ENCODE measurements around the gene PLCD1.

DNA sequence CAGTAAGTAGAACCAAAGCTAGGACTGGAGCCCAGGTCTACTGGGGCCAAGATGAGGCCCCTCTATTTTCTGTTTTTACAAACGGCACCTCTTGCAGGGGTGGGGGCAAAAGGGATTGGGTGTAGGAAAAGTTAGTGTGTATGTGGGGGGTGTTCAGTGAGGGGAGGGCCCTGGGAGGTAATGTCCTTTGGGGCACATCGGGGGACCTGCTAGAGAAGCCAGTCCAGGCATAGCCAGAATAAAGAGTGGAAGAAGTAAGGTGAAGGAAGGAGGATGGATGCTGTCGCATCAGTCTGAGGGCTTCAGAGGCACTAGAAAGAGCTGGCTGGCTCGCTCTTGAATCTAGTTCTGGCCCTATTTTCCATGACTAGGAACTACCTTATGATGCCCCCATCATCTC lies 2.6 kb downstream of the PLCD1 start:
- TF ChIP-seq CTCF (CRISPR knock-in tag; IDR thresholded peaks at IDR 0.05): no peak
- TF ChIP-seq FOXJ3 (CRISPR knock-in tag; IDR thresholded peaks at IDR 0.05; ENCODE audit: borderline replicate concordance): no peak
- no peak for TF ChIP-seq POLR2A (IDR thresholded peaks at IDR 0.05; ENCODE audit: insufficient read depth in 1 of 2, low read depth in 2 of 2, low read length in 2 of 2)
- no peak for TF ChIP-seq TAF15 (IDR thresholded peaks at IDR 0.05; ENCODE audit: low read depth, low read length, poor library complexity, severe bottlenecking)
- TF ChIP-seq GABPA (IDR thresholded peaks at IDR 0.05; ENCODE audit: low read depth, low read length): no peak
- TF ChIP-seq GABPA (CRISPR knock-in tag; IDR thresholded peaks at IDR 0.05; ENCODE audit: low read depth): no peak
- TF ChIP-seq POLR2AphosphoS5 (IDR thresholded peaks at IDR 0.05; ENCODE audit: low read depth, low read length): no peak

Measured in HepG2 (cell line).